Measurements from ENCODE around the gene MSANTD1.

The MSANTD1 gene

GRCh38 chr4:3257103-3257555 is 8.2 kb downstream of the MSANTD1 start:
- H3K4me3 ChIP-seq (replicated peaks in 1 of 2; ENCODE audit: low read depth in 2 of 2, low read length in 2 of 2) = no peak overlapping the region
- DNase-seq (ENCODE audit: low read depth in 2 of 2) = no peak
- no peak for TF ChIP-seq CTCF (IDR thresholded peaks at IDR 0.05; ENCODE audit: low read depth, low read length)

GRCh38 chr4:3257556-3258482 is 8.9 kb downstream of the MSANTD1 start:
- DNase-seq (ENCODE audit: low read depth in 2 of 2) = peak; percentile 25 to 38
- no peak overlapping the region for H3K4me3 ChIP-seq (replicated peaks in 1 of 2; ENCODE audit: low read depth in 2 of 2, low read length in 2 of 2)
- no peak for TF ChIP-seq CTCF (IDR thresholded peaks at IDR 0.05; ENCODE audit: low read depth, low read length)

GRCh38 chr4:3261411-3262207 is 12.7 kb downstream of the MSANTD1 start:
- DNase-seq (ENCODE audit: low read depth in 2 of 2) = no peak
- no peak overlapping the region for H3K4me3 ChIP-seq (replicated peaks in 1 of 2; ENCODE audit: low read depth in 2 of 2, low read length in 2 of 2)
- no peak for TF ChIP-seq CTCF (IDR thresholded peaks at IDR 0.05; ENCODE audit: low read depth, low read length)

GRCh38 chr4:3262208-3263052 is 13.5 kb downstream of the MSANTD1 start:
- H3K4me3 ChIP-seq (replicated peaks in 1 of 2; ENCODE audit: low read depth in 2 of 2, low read length in 2 of 2) = no peak overlapping the region
- DNase-seq (ENCODE audit: low read depth in 2 of 2) = no peak
- TF ChIP-seq CTCF (IDR thresholded peaks at IDR 0.05; ENCODE audit: low read depth, low read length) = no peak

- H3K4me3 ChIP-seq (replicated peaks in 1 of 2; ENCODE audit: low read depth in 2 of 2, low read length in 2 of 2) = no peak overlapping the region
- DNase-seq (ENCODE audit: low read depth in 2 of 2) = no peak
- no peak for TF ChIP-seq CTCF (IDR thresholded peaks at IDR 0.05; ENCODE audit: low read depth, low read length)
These were observed 14.3 kb downstream of the MSANTD1 start for GRCh38 chr4:3263053-3263875.

- no peak overlapping the region for H3K4me3 ChIP-seq (replicated peaks in 1 of 2; ENCODE audit: low read depth in 2 of 2, low read length in 2 of 2)
- no peak for DNase-seq (ENCODE audit: low read depth in 2 of 2)
- TF ChIP-seq CTCF (IDR thresholded peaks at IDR 0.05; ENCODE audit: low read depth, low read length) = no peak
These were observed 14.9 kb downstream of the MSANTD1 start for GRCh38 chr4:3263876-3264193.
